ENCODE results near the gene CCDC177.
A peak's percentile ranks its signal among the peaks of the same experiment; 100 is the strongest.

The CCDC177 gene

GRCh38 chr14:69572030-69572840 lies 2.4 kb downstream of the CCDC177 start:
- Histone ChIP-seq H3K27me3 (ENCODE audit: control insufficient read depth, insufficient read depth, low read length) (peaks cover 41% of the 10 kb centered on the region), H3K27ac (ENCODE audit: low read depth, low read length) (no peak overlapping the region), H3K4me1 (ENCODE audit: control insufficient read depth, insufficient read depth, low read length) (peaks cover 6% of the 10 kb centered on the region), H3K9ac (ENCODE audit: low read length) (no peak overlapping the region), H3K4me3 (ENCODE audit: low read length) (peak overlapping the region; percentile 61), H3K36me3 (ENCODE audit: control insufficient read depth, insufficient read depth, low read length) (no peaks in the 10 kb centered on the region)

- Histone ChIP-seq H3K27me3 (ENCODE audit: control insufficient read depth, insufficient read depth, low read length) (peaks cover 41% of the 10 kb centered on the region), H3K4me1 (ENCODE audit: control insufficient read depth, insufficient read depth, low read length) (peaks cover 6% of the 10 kb centered on the region), H3K9ac (ENCODE audit: low read length) (no peak overlapping the region), H3K4me3 (ENCODE audit: low read length) (peak overlapping the region; percentile 61), H3K27ac (ENCODE audit: low read depth, low read length) (no peak overlapping the region), H3K36me3 (ENCODE audit: control insufficient read depth, insufficient read depth, low read length) (no peaks in the 10 kb centered on the region)
Measured at GRCh38 chr14:69571449-69572029, 3.1 kb downstream of the CCDC177 start.

GRCh38 chr14:69570836-69571330 lies 3.8 kb downstream of the CCDC177 start:
- Histone ChIP-seq H3K4me3 (ENCODE audit: low read length) (no peak overlapping the region), H3K36me3 (ENCODE audit: control insufficient read depth, insufficient read depth, low read length) (no peaks in the 10 kb centered on the region), H3K9ac (ENCODE audit: low read length) (no peak overlapping the region), H3K27ac (ENCODE audit: low read depth, low read length) (no peak overlapping the region), H3K27me3 (ENCODE audit: control insufficient read depth, insufficient read depth, low read length) (peaks cover 37% of the 10 kb centered on the region), H3K4me1 (ENCODE audit: control insufficient read depth, insufficient read depth, low read length) (peaks cover 6% of the 10 kb centered on the region)

- Histone ChIP-seq H3K27me3 (ENCODE audit: control insufficient read depth, insufficient read depth, low read length) (peaks cover 37% of the 10 kb centered on the region), H3K4me3 (ENCODE audit: low read length) (no peak overlapping the region), H3K4me1 (ENCODE audit: control insufficient read depth, insufficient read depth, low read length) (peaks cover 6% of the 10 kb centered on the region), H3K36me3 (ENCODE audit: control insufficient read depth, insufficient read depth, low read length) (no peaks in the 10 kb centered on the region), H3K9ac (ENCODE audit: low read length) (no peak overlapping the region), H3K27ac (ENCODE audit: low read depth, low read length) (no peak overlapping the region)
Measured at GRCh38 chr14:69569859-69570258, 4.8 kb downstream of the CCDC177 start.

GRCh38 chr14:69567563-69567962 lies 7.1 kb downstream of the CCDC177 start:
- no peak overlapping the region for H3K4me3 ChIP-seq (ENCODE audit: low read length)
- no peaks in the 10 kb centered on the region for H3K4me1 ChIP-seq (ENCODE audit: control insufficient read depth, insufficient read depth, low read length)
- no peak overlapping the region for H3K9ac ChIP-seq (ENCODE audit: low read length)
- no peaks in the 10 kb centered on the region for H3K36me3 ChIP-seq (ENCODE audit: control insufficient read depth, insufficient read depth, low read length)
- peaks cover 22% of the 10 kb centered on the region for H3K27me3 ChIP-seq (ENCODE audit: control insufficient read depth, insufficient read depth, low read length)
- H3K27ac ChIP-seq (ENCODE audit: low read depth, low read length): no peak overlapping the region

- H3K9ac ChIP-seq (ENCODE audit: low read length): no peak overlapping the region
- H3K27me3 ChIP-seq (ENCODE audit: control insufficient read depth, insufficient read depth, low read length): peaks cover 2% of the 10 kb centered on the region
- no peak overlapping the region for H3K4me3 ChIP-seq (ENCODE audit: low read length)
- no peak overlapping the region for H3K27ac ChIP-seq (ENCODE audit: low read depth, low read length)
- no peaks in the 10 kb centered on the region for H3K4me1 ChIP-seq (ENCODE audit: control insufficient read depth, insufficient read depth, low read length)
- no peaks in the 10 kb centered on the region for H3K36me3 ChIP-seq (ENCODE audit: control insufficient read depth, insufficient read depth, low read length)
Measured at GRCh38 chr14:69561893-69562292, 12.8 kb downstream of the CCDC177 start.

- Histone ChIP-seq H3K27ac (ENCODE audit: low read depth, low read length) (no peak overlapping the region), H3K27me3 (ENCODE audit: control insufficient read depth, insufficient read depth, low read length) (peaks cover 2% of the 10 kb centered on the region), H3K4me1 (ENCODE audit: control insufficient read depth, insufficient read depth, low read length) (no peaks in the 10 kb centered on the region), H3K9ac (ENCODE audit: low read length) (no peak overlapping the region), H3K4me3 (ENCODE audit: low read length) (no peak overlapping the region), H3K36me3 (ENCODE audit: control insufficient read depth, insufficient read depth, low read length) (no peaks in the 10 kb centered on the region)
Measured at GRCh38 chr14:69560826-69561225, 13.8 kb downstream of the CCDC177 start.

GRCh38 chr14:69559581-69560011 lies 15.1 kb downstream of the CCDC177 start:
- H3K9ac ChIP-seq (ENCODE audit: low read length): no peak overlapping the region
- no peak overlapping the region for H3K27ac ChIP-seq (ENCODE audit: low read depth, low read length)
- no peak overlapping the region for H3K4me3 ChIP-seq (ENCODE audit: low read length)
- H3K36me3 ChIP-seq (ENCODE audit: control insufficient read depth, insufficient read depth, low read length): no peaks in the 10 kb centered on the region
- peaks cover 2% of the 10 kb centered on the region for H3K27me3 ChIP-seq (ENCODE audit: control insufficient read depth, insufficient read depth, low read length)
- no peaks in the 10 kb centered on the region for H3K4me1 ChIP-seq (ENCODE audit: control insufficient read depth, insufficient read depth, low read length)

GRCh38 chr14:69558774-69559173 lies 15.9 kb downstream of the CCDC177 start:
- Histone ChIP-seq H3K9ac (ENCODE audit: low read length) (no peak overlapping the region), H3K27me3 (ENCODE audit: control insufficient read depth, insufficient read depth, low read length) (peaks cover 2% of the 10 kb centered on the region), H3K4me3 (ENCODE audit: low read length) (no peak overlapping the region), H3K36me3 (ENCODE audit: control insufficient read depth, insufficient read depth, low read length) (no peaks in the 10 kb centered on the region), H3K4me1 (ENCODE audit: control insufficient read depth, insufficient read depth, low read length) (no peaks in the 10 kb centered on the region), H3K27ac (ENCODE audit: low read depth, low read length) (no peak overlapping the region)

- Histone ChIP-seq H3K4me1 (ENCODE audit: control insufficient read depth, insufficient read depth, low read length) (no peaks in the 10 kb centered on the region), H3K27me3 (ENCODE audit: control insufficient read depth, insufficient read depth, low read length) (no peaks in the 10 kb centered on the region), H3K4me3 (ENCODE audit: low read length) (no peak overlapping the region), H3K36me3 (ENCODE audit: control insufficient read depth, insufficient read depth, low read length) (no peaks in the 10 kb centered on the region), H3K27ac (ENCODE audit: low read depth, low read length) (no peak overlapping the region), H3K9ac (ENCODE audit: low read length) (no peak overlapping the region)
Measured at GRCh38 chr14:69554500-69554899, 20.2 kb downstream of the CCDC177 start.

GRCh38 chr14:69553252-69553651 lies 21.4 kb downstream of the CCDC177 start:
- Histone ChIP-seq H3K27me3 (ENCODE audit: control insufficient read depth, insufficient read depth, low read length) (no peaks in the 10 kb centered on the region), H3K36me3 (ENCODE audit: control insufficient read depth, insufficient read depth, low read length) (no peaks in the 10 kb centered on the region), H3K4me3 (ENCODE audit: low read length) (no peak overlapping the region), H3K9ac (ENCODE audit: low read length) (no peak overlapping the region), H3K4me1 (ENCODE audit: control insufficient read depth, insufficient read depth, low read length) (no peaks in the 10 kb centered on the region), H3K27ac (ENCODE audit: low read depth, low read length) (no peak overlapping the region)

- Histone ChIP-seq H3K9ac (ENCODE audit: low read length) (no peak overlapping the region), H3K27ac (ENCODE audit: low read depth, low read length) (no peak overlapping the region), H3K36me3 (ENCODE audit: control insufficient read depth, insufficient read depth, low read length) (no peaks in the 10 kb centered on the region), H3K4me3 (ENCODE audit: low read length) (no peak overlapping the region), H3K4me1 (ENCODE audit: control insufficient read depth, insufficient read depth, low read length) (no peaks in the 10 kb centered on the region), H3K27me3 (ENCODE audit: control insufficient read depth, insufficient read depth, low read length) (no peaks in the 10 kb centered on the region)
Measured at GRCh38 chr14:69551511-69551910, 23.2 kb downstream of the CCDC177 start.

GRCh38 chr14:69548566-69548965 lies 26.1 kb downstream of the CCDC177 start:
- Histone ChIP-seq H3K4me3 (ENCODE audit: low read length) (no peak overlapping the region), H3K4me1 (ENCODE audit: control insufficient read depth, insufficient read depth, low read length) (no peaks in the 10 kb centered on the region), H3K27me3 (ENCODE audit: control insufficient read depth, insufficient read depth, low read length) (no peaks in the 10 kb centered on the region), H3K9ac (ENCODE audit: low read length) (no peak overlapping the region), H3K27ac (ENCODE audit: low read depth, low read length) (no peak overlapping the region), H3K36me3 (ENCODE audit: control insufficient read depth, insufficient read depth, low read length) (no peaks in the 10 kb centered on the region)

All from rectal smooth muscle tissue (tissue), 1 donor.